Brain microvascular endothelial cell (primary cell): ENCODE results near the gene SLC6A19.
A peak's percentile ranks its signal among the peaks of the same experiment; 100 is the strongest.

Source experiments
- DNase-seq: peaks from one replicate; pipeline ENCODE4 v3.0.0-alpha.2; 2020
- H3K27ac ChIP-seq: fragments of 250-450 bp; sonication (Bioruptor Pico); 2 replicates; pipeline ENCODE4 v1.5.1; 2020; ENCODE audit warnings: mild to moderate bottlenecking, moderate library complexity
- H3K27me3 ChIP-seq: fragments of 250-450 bp; sonication (Bioruptor Pico); replicated peaks from 2 replicates; pipeline ENCODE4 v1.5.1; 2020; ENCODE audit warnings: mild to moderate bottlenecking
- H3K36me3 ChIP-seq: fragments of 250-450 bp; sonication (Bioruptor Pico); replicated peaks from 2 replicates; pipeline ENCODE4 v1.5.1; 2020; ENCODE audit warnings: mild to moderate bottlenecking
- H3K4me3 ChIP-seq: 2 replicates; pipeline ENCODE4 v1.5.1; 2011; ENCODE audit warnings: low read depth, mild to moderate bottlenecking, control low read depth, low read length, moderate library complexity
- CTCF ChIP-seq: IDR thresholded peaks from 2 replicates; pipeline ENCODE4 v1.5.1; 2011; ENCODE audit warnings: low read depth, mild to moderate bottlenecking, moderate library complexity, low read length, control low read depth, inconsistent platforms; ENCODE audit errors: missing control alignments
- in situ Hi-C: cut with HindIII; loops from 2 replicates; pipeline ENCODE4 v1.10.0; 2017; ENCODE audit warnings: low sequenced_read_pairs, low pct_ligation_motif_present

Gene SLC6A19

DNA sequence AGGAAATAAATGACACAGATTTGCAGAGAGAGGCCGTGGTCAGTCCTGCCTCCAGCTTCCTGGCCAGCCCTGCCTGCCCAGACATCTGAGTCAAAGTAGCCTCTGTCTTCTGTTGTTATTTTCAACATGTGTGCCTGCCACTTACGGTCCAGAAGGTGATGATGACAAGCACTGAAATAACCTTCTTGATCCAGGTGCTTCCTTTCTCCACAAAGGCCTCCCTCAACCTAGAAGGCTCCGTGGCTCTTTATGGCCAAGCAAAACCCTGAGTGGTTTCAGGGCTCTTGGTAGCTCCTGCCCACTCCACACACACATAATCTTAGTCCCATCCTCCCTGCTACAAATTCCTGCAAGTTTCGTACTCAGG is 34.1 kb upstream of the SLC6A19 start:
- no peak overlapping the region for H3K4me3 ChIP-seq
- no peak for TF ChIP-seq CTCF
- no peak overlapping the region for H3K27ac ChIP-seq
- H3K27me3 ChIP-seq, result no peaks in the 10 kb centered on the region
- no peak for DNase-seq
- H3K36me3 ChIP-seq, result no peaks in the 10 kb centered on the region
- in situ Hi-C loops, result loop anchor here (25.0 kb wide), 1 partner anchor 230 kb away; no protein-coding TSS in a partner anchor

GRCh38 chr5:1167728-1168709 is 33.4 kb upstream of the SLC6A19 start:
- peak; percentile 58 for DNase-seq
- Histone ChIP-seq H3K36me3 (no peaks in the 10 kb centered on the region), H3K27me3 (no peaks in the 10 kb centered on the region), H3K4me3 (no peak overlapping the region), H3K27ac (no peak overlapping the region)
- in situ Hi-C loops, result loop anchor here (25.0 kb wide), 1 partner anchor 231 kb away; no protein-coding TSS in a partner anchor
- peak; percentile 84 for TF ChIP-seq CTCF

- no peaks in the 10 kb centered on the region for H3K36me3 ChIP-seq
- DNase-seq, result no peak
- no peaks in the 10 kb centered on the region for H3K27me3 ChIP-seq
- no peak for TF ChIP-seq CTCF
- in situ Hi-C loops, result loop anchor here (25.0 kb wide), 1 partner anchor 231 kb away; no protein-coding TSS in a partner anchor
- no peak overlapping the region for H3K27ac ChIP-seq
- H3K4me3 ChIP-seq, result no peak overlapping the region
Measured at GRCh38 chr5:1168796-1169195, 32.6 kb upstream of the SLC6A19 start.

DNA sequence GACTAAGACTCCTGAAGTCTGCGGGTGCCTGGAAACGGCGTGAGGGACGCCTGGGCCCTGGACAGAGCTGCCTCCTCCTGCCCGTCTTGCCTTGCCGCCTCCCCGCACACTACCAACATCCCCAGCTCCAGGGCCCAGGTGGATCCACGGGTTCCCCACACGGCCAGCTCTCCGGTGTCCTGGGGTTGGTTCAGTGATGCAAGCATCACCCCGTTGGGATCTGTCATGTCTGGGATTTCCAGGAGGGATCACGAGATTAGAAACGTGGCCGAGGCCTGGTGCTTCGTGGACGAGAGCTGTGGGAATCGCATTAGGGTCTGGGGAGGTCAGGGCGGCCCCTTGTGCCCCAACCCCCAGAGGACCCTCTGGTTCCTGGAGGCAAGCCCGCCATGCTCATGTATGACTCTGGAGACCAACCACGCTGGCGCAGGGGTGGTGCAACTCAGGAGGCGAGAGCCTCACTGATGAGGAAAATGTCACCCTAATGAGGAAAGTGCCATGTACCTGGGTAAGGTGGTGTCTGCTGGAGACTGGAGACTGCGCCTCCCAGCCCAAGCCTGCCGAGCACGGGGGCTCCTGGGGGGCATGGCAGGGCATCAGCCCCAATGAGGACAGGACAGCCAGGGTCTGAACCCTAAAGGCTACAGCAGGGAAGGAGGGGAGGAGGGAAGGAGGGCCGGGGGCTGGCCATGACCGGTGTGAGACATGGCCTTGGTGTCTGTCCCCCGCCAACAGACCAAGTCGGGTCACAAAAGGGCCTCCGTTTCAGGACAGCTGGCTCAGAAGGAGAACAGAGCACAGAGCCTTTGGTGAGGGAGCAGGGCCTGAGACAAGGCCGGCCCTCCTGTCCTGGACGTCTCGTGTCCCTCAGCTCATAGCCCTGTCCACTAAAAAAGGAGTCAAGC is 31.9 kb upstream of the SLC6A19 start:
- Histone ChIP-seq H3K4me3 (no peak overlapping the region), H3K27me3 (no peaks in the 10 kb centered on the region), H3K27ac (no peak overlapping the region), H3K36me3 (no peaks in the 10 kb centered on the region)
- no peak for DNase-seq
- in situ Hi-C loops, result loop anchor here (25.0 kb wide), 1 partner anchor 232 kb away; no protein-coding TSS in a partner anchor
- TF ChIP-seq CTCF, result no peak

DNA sequence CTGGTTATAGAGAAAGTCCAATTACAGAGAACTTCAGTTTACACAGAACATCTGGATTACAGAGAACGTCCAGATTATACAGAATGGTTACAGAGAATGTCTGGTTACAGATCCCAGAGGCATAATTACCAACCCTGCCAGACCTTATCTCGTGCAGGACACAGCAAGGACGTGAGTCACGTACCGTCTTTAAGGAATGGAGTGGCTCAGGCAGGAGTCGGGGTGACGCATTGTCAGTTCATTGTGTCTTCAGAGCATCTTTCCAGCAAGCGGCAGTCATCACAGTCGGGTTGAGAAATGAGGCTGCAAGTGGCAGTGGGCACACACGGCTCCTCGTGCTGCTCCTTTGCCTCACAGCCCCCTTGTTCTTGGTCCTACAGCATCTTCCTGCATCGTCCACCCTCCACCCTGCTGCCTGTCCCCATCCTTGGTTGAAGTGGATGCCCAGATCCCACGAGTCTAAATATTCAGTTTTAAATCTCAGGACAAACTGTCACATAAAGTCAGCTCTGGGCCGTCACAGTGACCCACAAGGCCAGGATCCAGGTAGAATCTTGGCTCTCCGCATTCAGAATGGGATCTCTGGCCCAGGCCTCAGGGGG is 30.0 kb upstream of the SLC6A19 start:
- no peaks in the 10 kb centered on the region for H3K27me3 ChIP-seq
- no peak for TF ChIP-seq CTCF
- no peaks in the 10 kb centered on the region for H3K36me3 ChIP-seq
- H3K4me3 ChIP-seq, result no peak overlapping the region
- in situ Hi-C loops, result loop anchor here (25.0 kb wide), 1 partner anchor 234 kb away; no protein-coding TSS in a partner anchor
- no peak overlapping the region for H3K27ac ChIP-seq
- no peak for DNase-seq
